Measurements from ENCODE around the gene PROSER3. TPM values are rescaled to one million over a fixed set of nuclear protein-coding genes. Genes with fewer than 3 reads are reported as not detected.
A peak's percentile ranks its signal among the peaks of the same experiment; 100 is the strongest.

PROSER3 gene
- total and polyA plus RNA-seq, 12 donors = 5.5 to 14.7 (median 9.2) TPM

DNA sequence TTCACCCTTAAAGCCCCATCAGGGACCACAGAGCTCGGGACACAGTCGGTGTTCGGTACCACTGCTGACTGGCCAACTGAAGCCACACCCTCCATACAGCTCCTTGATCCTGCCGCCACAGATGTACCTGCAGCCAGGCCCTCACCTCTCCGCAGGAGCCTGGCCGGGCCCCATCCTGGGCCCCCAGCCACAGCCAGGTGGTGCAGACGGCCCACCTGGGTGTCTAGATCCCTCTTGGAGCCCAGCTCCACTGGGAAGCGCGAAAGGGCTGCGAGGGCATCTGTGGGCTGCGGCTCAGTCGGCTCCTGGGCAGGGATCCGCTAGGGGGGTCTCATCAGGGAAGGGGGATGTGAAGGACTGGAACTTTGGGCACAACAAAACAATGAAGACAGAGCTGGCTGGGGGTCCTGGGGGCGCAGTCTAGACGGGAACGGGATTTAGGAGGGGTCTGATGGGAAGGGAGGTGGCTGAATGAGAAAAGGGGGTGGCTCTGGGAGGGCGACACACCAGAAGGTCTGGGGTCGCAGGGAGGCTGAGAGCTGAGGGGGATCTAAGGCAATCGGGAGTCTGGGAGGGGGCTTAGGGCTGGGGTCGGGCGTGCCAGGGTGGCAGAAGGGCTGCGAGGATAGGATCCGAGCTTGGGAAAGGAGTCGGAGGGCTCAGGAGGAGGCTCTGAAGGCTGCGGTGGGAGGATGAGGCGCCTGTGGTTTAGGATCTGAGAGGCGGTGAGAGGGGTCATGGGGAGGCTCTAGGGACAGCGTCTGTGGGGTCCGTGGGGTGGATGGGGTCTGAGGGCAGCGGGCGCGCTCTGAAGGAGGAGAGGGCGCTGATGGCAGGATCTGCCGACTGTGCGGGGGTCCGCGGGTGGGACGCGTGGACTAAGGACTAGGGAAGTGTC, 38.9 kb downstream of the PROSER3 start:
- H3K27me3 ChIP-seq = peaks cover 0 to 56% (median 48%) of the 10 kb centered on the region in 7 donors
- TF ChIP-seq, protein P1, sequence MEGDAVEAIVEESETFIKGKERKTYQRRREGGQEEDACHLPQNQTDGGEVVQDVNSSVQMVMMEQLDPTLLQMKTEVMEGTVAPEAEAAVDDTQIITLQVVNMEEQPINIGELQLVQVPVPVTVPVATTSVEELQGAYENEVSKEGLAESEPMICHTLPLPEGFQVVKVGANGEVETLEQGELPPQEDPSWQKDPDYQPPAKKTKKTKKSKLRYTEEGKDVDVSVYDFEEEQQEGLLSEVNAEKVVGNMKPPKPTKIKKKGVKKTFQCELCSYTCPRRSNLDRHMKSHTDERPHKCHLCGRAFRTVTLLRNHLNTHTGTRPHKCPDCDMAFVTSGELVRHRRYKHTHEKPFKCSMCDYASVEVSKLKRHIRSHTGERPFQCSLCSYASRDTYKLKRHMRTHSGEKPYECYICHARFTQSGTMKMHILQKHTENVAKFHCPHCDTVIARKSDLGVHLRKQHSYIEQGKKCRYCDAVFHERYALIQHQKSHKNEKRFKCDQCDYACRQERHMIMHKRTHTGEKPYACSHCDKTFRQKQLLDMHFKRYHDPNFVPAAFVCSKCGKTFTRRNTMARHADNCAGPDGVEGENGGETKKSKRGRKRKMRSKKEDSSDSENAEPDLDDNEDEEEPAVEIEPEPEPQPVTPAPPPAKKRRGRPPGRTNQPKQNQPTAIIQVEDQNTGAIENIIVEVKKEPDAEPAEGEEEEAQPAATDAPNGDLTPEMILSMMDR (IDR thresholded peaks at IDR 0.05) = no peak
- DNase-seq (no peak), ATAC-seq (no peak)
- intact Hi-C loops (cut with DNase I) = loop anchor here in 1 of 10 donors (2.0 kb wide), 1 partner anchor 68 kb away; no protein-coding TSS in a partner anchor
- no peak overlapping the region for H3K27ac ChIP-seq
- no peak overlapping the region for H3K4me3 ChIP-seq
- H3K9me3 ChIP-seq = no peaks in the 10 kb centered on the region
- H3K4me1 ChIP-seq = peaks cover 0 to 4% (median 0%) of the 10 kb centered on the region in 9 donors
- WGBS, 2 donors = 11 to 13% methylated on average over 39 of the region's 39 CpGs
- H3K36me3 ChIP-seq = no peaks in the 10 kb centered on the region

DNA sequence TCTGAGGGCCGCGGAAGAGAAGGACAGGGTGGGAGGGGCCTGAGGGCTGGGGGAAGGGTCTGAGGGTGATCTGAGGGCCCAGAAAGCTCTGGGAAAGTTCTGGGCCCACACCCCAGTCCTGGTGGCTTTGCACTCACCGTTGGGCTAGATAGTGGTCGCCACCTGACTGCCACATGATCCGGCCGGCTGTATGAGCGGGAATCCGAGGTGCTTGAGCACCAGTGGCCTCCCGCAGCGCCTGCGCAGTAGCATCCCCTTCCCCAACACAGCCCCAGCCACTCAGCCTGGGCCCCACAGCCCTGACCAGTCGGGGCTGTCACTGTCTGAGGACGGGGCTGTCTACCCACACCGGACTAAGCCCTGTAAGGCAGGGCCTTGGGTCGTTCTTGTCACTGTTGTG, 39.7 kb downstream of the PROSER3 start:
- ATAC-seq (no peak), DNase-seq (no peak)
- TF ChIP-seq, protein P1 (IDR thresholded peaks at IDR 0.05) = no peak
- peak overlapping the region in 1 of 10 donors; percentile 9 for H3K4me3 ChIP-seq
- no peaks in the 10 kb centered on the region for H3K9me3 ChIP-seq
- H3K4me1 ChIP-seq = peaks cover 0 to 4% (median 0%) of the 10 kb centered on the region in 9 donors
- 6 to 8% methylated on average over 15 of the region's 15 CpGs for WGBS, 2 donors
- H3K27me3 ChIP-seq = peaks cover 0 to 60% (median 48%) of the 10 kb centered on the region in 7 donors
- intact Hi-C loops (cut with DNase I) = loop anchor here in 1 of 10 donors (2.0 kb wide), 1 partner anchor 69 kb away; no protein-coding TSS in a partner anchor
- H3K36me3 ChIP-seq = no peaks in the 10 kb centered on the region
- no peak overlapping the region for H3K27ac ChIP-seq

DNA sequence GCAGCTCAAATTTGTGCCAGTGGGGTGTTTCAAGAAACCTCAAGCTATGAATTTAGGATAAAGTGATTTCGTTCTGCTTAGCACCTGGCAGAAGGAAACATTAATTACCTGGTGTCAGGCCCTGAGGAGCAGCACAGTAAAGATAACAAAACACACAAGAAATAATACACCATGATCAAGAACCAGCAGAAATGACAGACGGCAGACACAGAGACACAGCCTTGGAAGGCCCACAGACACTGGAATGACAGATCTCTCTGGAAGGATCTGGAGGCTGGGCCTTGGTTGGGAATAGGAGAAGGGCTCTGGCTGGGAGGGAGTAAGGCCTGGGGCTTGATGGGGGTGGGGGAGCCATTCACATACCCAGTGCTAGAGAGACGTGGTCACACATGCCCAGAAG, 43.9 kb downstream of the PROSER3 start:
- Histone ChIP-seq H3K4me1 (peaks cover 0 to 4% (median 0%) of the 10 kb centered on the region in 9 donors), H3K27ac (no peak overlapping the region), H3K9me3 (no peaks in the 10 kb centered on the region), H3K36me3 (no peaks in the 10 kb centered on the region), H3K27me3 (peaks cover 0 to 69% (median 45%) of the 10 kb centered on the region in 7 donors), H3K4me3 (no peak overlapping the region)
- DNase-seq (no peak), ATAC-seq (no peak)
- intact Hi-C loops (cut with DNase I) = no loop called here
- WGBS, 2 donors = 69 to 71% methylated on average over 3 of the region's 3 CpGs
- TF ChIP-seq, protein P1 (IDR thresholded peaks at IDR 0.05) = no peak

DNA sequence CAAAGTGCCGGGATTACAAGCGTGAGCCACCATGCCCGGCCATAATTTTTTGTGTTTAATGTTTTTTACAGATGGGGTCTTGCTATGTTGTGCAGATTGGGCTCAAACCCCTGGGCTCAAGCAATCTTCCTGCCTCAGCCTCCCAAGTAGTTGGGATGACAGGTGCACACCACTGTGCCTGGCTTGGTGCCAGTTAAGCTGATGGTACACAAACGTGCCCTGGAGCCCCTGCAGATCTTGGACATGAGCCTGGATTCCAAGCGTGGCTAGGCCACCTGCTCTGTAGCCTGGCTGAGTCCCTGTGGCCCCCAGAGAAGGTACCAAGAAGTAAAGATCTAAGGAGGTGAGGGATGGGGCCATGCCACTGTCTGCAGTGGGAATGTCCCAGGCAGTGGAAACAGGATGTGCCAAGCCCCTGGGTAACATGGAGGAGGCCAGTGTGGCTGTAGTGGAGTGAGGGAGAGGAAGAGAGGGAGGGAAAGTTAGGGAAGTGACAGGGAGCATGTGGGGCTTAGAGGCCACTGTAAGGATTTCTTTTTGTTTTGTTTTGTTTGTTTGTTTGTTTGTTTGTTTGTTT, 47.6 kb downstream of the PROSER3 start:
- H3K36me3 ChIP-seq = no peaks in the 10 kb centered on the region
- intact Hi-C loops (cut with DNase I) = no loop called here
- peaks cover 0 to 42% (median 26%) of the 10 kb centered on the region in 7 donors for H3K27me3 ChIP-seq
- no peaks in the 10 kb centered on the region for H3K4me1 ChIP-seq
- WGBS, 2 donors = 59 to 63% methylated on average over 5 of the region's 5 CpGs
- TF ChIP-seq, protein P1 (IDR thresholded peaks at IDR 0.05) = no peak
- no peaks in the 10 kb centered on the region for H3K9me3 ChIP-seq
- no peak overlapping the region for H3K4me3 ChIP-seq
- ATAC-seq (no peak), DNase-seq (no peak)
- no peak overlapping the region for H3K27ac ChIP-seq
